H9 (cell line): Measurements from ENCODE around the gene LEKR1. TPM values are rescaled to one million over a fixed set of nuclear protein-coding genes. Genes with fewer than 3 reads are reported as not detected.

Source experiments
- DNase-seq: peaks from one replicate; pipeline ENCODE4 v3.0.0-alpha.2; 2017
- H2AFZ ChIP-seq: one replicate; pipeline ENCODE4 v1.6.1; 2013; ENCODE audit warnings: mild to moderate bottlenecking, low read length, control low read depth, moderate library complexity
- H2AK5ac ChIP-seq: 2 replicates; pipeline ENCODE4 v1.6.1; 2013; ENCODE audit warnings: low read length, control low read depth, mixed read lengths; ENCODE audit not compliant: insufficient read length
- H2BK120ac ChIP-seq: one replicate; pipeline ENCODE4 v1.6.1; 2013; ENCODE audit warnings: low read depth, mild to moderate bottlenecking, low read length, control low read depth, inconsistent platforms; ENCODE audit not compliant: poor library complexity, severe bottlenecking
- H2BK12ac ChIP-seq: 2 replicates; pipeline ENCODE4 v1.6.1; 2013; ENCODE audit warnings: low read length, control low read depth, mixed read lengths, low read depth; ENCODE audit not compliant: insufficient read length
- H2BK15ac ChIP-seq: 2 replicates; pipeline ENCODE4 v1.6.1; 2013; ENCODE audit warnings: low read depth, low read length, control low read depth
- H2BK20ac ChIP-seq: one replicate; pipeline ENCODE4 v1.6.1; 2013; ENCODE audit warnings: low read depth, mild to moderate bottlenecking, low read length, control low read depth, inconsistent platforms; ENCODE audit not compliant: poor library complexity, severe bottlenecking
- H2BK5ac ChIP-seq: 2 replicates; pipeline ENCODE4 v1.6.1; 2013; ENCODE audit warnings: low read length, control low read depth, mixed read lengths; ENCODE audit not compliant: insufficient read length
- H3K14ac ChIP-seq: 2 replicates; pipeline ENCODE4 v1.6.1; 2013; ENCODE audit warnings: low read length, control low read depth; ENCODE audit not compliant: insufficient read depth
- H3K18ac ChIP-seq: 2 replicates; pipeline ENCODE4 v1.6.1; 2013; ENCODE audit warnings: low read depth, mild to moderate bottlenecking, mixed read lengths, low read length, control low read depth; ENCODE audit not compliant: insufficient read length
- H3K23ac ChIP-seq: 2 replicates; pipeline ENCODE4 v1.6.1; 2013; ENCODE audit warnings: low read length, control low read depth, mixed read lengths, low read depth; ENCODE audit not compliant: insufficient read length
- H3K23me2 ChIP-seq: 2 replicates; pipeline ENCODE4 v1.6.1; 2013; ENCODE audit warnings: low read depth, mild to moderate bottlenecking, mixed read lengths, low read length, control low read depth; ENCODE audit not compliant: insufficient read length, poor library complexity, severe bottlenecking
- H3K27ac ChIP-seq: 2 replicates; pipeline ENCODE4 v1.5.1; 2013; ENCODE audit warnings: low read length, control low read depth, mixed read lengths, low read depth; ENCODE audit not compliant: insufficient read length
- H3K27me3 ChIP-seq: 2 replicates; pipeline ENCODE4 v1.6.1; 2013; ENCODE audit warnings: low read length, control low read depth, inconsistent platforms; ENCODE audit not compliant: insufficient read depth
- H3K4ac ChIP-seq: 2 replicates; pipeline ENCODE4 v1.6.1; 2013; ENCODE audit warnings: low read depth, mild to moderate bottlenecking, control low read depth, inconsistent platforms, low read length, moderate library complexity
- H3K4me1 ChIP-seq: 2 replicates; pipeline ENCODE4 v1.6.1; 2013; ENCODE audit warnings: low read length, control low read depth, inconsistent platforms; ENCODE audit not compliant: insufficient read depth
- H3K4me2 ChIP-seq: 2 replicates; pipeline ENCODE4 v1.6.1; 2013; ENCODE audit warnings: low read length, control low read depth, mixed read lengths; ENCODE audit not compliant: insufficient read length, insufficient read depth
- H3K56ac ChIP-seq: 2 replicates; pipeline ENCODE4 v1.6.1; 2013; ENCODE audit warnings: low read depth, mild to moderate bottlenecking, mixed read lengths, low read length, control low read depth; ENCODE audit not compliant: insufficient read length
- H3K79me1 ChIP-seq: 2 replicates; pipeline ENCODE4 v1.6.1; 2013; ENCODE audit warnings: low read depth, mild to moderate bottlenecking, moderate library complexity, low read length, control low read depth, inconsistent platforms; ENCODE audit not compliant: insufficient read depth, poor library complexity, severe bottlenecking
- H3K79me2 ChIP-seq: 2 replicates; pipeline ENCODE4 v1.6.1; 2013; ENCODE audit warnings: low read length, control low read depth, inconsistent platforms; ENCODE audit not compliant: insufficient read depth
- H3K9ac ChIP-seq: 2 replicates; pipeline ENCODE4 v1.6.1; 2013; ENCODE audit warnings: low read length, control low read depth, mixed read lengths; ENCODE audit not compliant: insufficient read length; ENCODE audit errors: extremely low read depth
- H3K9me3 ChIP-seq: one replicate; pipeline ENCODE4 v1.6.1; 2013; ENCODE audit warnings: low read depth, low read length, inconsistent platforms; ENCODE audit not compliant: control insufficient read depth
- H3T11ph ChIP-seq: one replicate; pipeline ENCODE4 v1.6.1; 2013; ENCODE audit warnings: mild to moderate bottlenecking, low read length, control low read depth, inconsistent platforms
- H4K20me1 ChIP-seq: one replicate; pipeline ENCODE4 v1.6.1; 2013; ENCODE audit not compliant: control insufficient read depth, insufficient read length, insufficient read depth
- H4K5ac ChIP-seq: 2 replicates; pipeline ENCODE4 v1.6.1; 2013; ENCODE audit warnings: low read depth, mild to moderate bottlenecking, mixed read lengths, low read length, control low read depth; ENCODE audit not compliant: insufficient read length
- H4K8ac ChIP-seq: replicated peaks from 2 replicates; pipeline ENCODE4 v1.6.1; 2013; ENCODE audit warnings: low read length, control low read depth, mixed read lengths, low read depth; ENCODE audit not compliant: insufficient read length
- H4K91ac ChIP-seq: 2 replicates; pipeline ENCODE4 v1.6.1; 2013; ENCODE audit warnings: low read depth, mild to moderate bottlenecking, moderate library complexity, mixed read lengths, low read length, control low read depth; ENCODE audit not compliant: insufficient read length
- H3K27ac Mint-ChIP-seq, 3 experiments: 2 replicates in 2 of 3; 3 replicates in 1 of 3; pipeline ENCODE4 v1.8.0; 2020 to 2021; ENCODE audit warnings: mixed read lengths in 3 of 3, mild to moderate bottlenecking in 1 of 3, moderate library complexity in 1 of 3
- H3K27me3 Mint-ChIP-seq: 2 replicates; pipeline ENCODE4 v1.8.0; 2021; ENCODE audit warnings: low read depth, mild to moderate bottlenecking, moderate library complexity, mixed read lengths
- H3K36me3 Mint-ChIP-seq, 3 experiments: 2 replicates in 2 of 3; 3 replicates in 1 of 3; pipeline ENCODE4 v1.8.0; 2020 to 2021; ENCODE audit warnings: low read depth in 3 of 3, mixed read lengths in 3 of 3; ENCODE audit not compliant: insufficient read depth in 1 of 3
- H3K4me1 Mint-ChIP-seq, 2 experiments: 2 replicates each; pipeline ENCODE4 v1.8.0; 2020; ENCODE audit warnings: mixed read lengths in 2 of 2
- H3K4me3 Mint-ChIP-seq, 2 experiments: 2 replicates in 1 of 2; 3 replicates in 1 of 2; pipeline ENCODE4 v1.8.0; 2020 to 2021; ENCODE audit warnings: mild to moderate bottlenecking in 2 of 2, mixed read lengths in 2 of 2, moderate library complexity in 1 of 2
- H3K9me3 Mint-ChIP-seq, 2 experiments: 2 replicates in 1 of 2; 3 replicates in 1 of 2; pipeline ENCODE4 v1.8.0; 2020; ENCODE audit warnings: mild to moderate bottlenecking in 2 of 2, mixed read lengths in 2 of 2, moderate library complexity in 1 of 2
- total RNA-seq: library from RNA; stranded (reverse); gene quantifications from 2 replicates; pipeline ENCODE4 v1.2.1, GENCODE V29; 2021
- TF ChIP-seq, protein P1 (sequence below): fragments of 200-600 bp; sonication (generic); conservative IDR thresholded peaks from 3 replicates; pipeline ENCODE4 v1.8.0; 2021; ENCODE audit warnings: antibody characterized with exemption, mild to moderate bottlenecking

LEKR1 gene
- total RNA-seq, 1 experiment from 2014 or later, result not detected

DNA sequence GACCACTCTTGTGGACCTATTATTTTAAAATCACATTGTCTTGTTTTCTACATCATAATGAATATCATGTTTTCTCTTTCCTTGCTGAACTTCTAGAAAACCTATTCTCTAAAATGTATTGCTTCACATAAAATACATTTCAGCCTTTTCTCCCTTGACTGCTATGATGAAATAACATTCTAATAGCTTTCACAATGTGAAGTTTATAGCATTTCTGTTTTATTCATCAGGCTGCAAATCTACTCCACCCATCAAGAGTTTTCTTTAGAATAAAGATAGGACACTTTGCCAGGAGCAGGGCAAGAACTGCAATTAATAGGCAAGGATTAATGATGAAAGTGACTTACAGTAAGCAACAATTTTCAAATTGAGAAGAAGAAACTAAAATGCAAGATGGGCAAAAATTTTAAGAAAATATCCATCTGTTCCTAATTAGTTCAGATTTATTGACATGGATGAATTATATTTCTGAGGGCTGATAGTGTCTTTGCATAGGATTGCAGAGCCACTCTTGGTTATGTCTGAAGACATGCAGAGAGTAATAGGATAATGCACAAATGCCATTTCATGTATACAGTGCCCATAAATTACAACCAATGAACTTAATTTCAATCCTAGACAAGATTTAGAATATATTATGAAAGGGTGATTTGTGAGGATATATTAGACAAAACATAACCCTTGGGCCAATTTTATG is 21.7 kb downstream of the LEKR1 start:
- no peaks in the 10 kb centered on the region; a peak in 1 of 7 replicates for H3K36me3 Mint-ChIP-seq

More for the DNA sequence above, 21.7 kb downstream of the LEKR1 start:
- Histone ChIP-seq H3T11ph (no peak overlapping the region), H3K23me2 (no peaks in the 10 kb centered on the region), H3K23ac (no peak overlapping the region), H2AK5ac (no peak overlapping the region), H3K14ac (no peak overlapping the region), H4K5ac (no peak overlapping the region), H2BK15ac (no peak overlapping the region), H3K27me3 (no peaks in the 10 kb centered on the region), H3K9ac (no peak overlapping the region), H2BK12ac (no peak overlapping the region), H2BK120ac (no peak overlapping the region), H3K18ac (no peak overlapping the region), H3K4me1 (no peaks in the 10 kb centered on the region), H4K8ac (no peak overlapping the region), H3K56ac (no peak overlapping the region), H4K20me1 (no peaks in the 10 kb centered on the region), H2BK5ac (no peak overlapping the region), H2AFZ (no peak overlapping the region), H3K79me1 (no peaks in the 10 kb centered on the region), H3K9me3 (no peaks in the 10 kb centered on the region), H3K79me2 (no peaks in the 10 kb centered on the region), H2BK20ac (no peak overlapping the region), H3K27ac (no peak overlapping the region), H4K91ac (no peak overlapping the region), H3K4me2 (no peak overlapping the region), H3K4ac (no peak overlapping the region)
- Mint-ChIP-seq H3K4me1 (peaks cover 3 to 7% of the 10 kb centered on the region in 2 experiments), H3K4me3 (no peak overlapping the region), H3K27me3 (no peaks in the 10 kb centered on the region), H3K27ac (no peak overlapping the region), H3K9me3 (no peaks in the 10 kb centered on the region; a peak in 1 of 5 replicates)
- no peak for DNase-seq
- TF ChIP-seq, protein P1, sequence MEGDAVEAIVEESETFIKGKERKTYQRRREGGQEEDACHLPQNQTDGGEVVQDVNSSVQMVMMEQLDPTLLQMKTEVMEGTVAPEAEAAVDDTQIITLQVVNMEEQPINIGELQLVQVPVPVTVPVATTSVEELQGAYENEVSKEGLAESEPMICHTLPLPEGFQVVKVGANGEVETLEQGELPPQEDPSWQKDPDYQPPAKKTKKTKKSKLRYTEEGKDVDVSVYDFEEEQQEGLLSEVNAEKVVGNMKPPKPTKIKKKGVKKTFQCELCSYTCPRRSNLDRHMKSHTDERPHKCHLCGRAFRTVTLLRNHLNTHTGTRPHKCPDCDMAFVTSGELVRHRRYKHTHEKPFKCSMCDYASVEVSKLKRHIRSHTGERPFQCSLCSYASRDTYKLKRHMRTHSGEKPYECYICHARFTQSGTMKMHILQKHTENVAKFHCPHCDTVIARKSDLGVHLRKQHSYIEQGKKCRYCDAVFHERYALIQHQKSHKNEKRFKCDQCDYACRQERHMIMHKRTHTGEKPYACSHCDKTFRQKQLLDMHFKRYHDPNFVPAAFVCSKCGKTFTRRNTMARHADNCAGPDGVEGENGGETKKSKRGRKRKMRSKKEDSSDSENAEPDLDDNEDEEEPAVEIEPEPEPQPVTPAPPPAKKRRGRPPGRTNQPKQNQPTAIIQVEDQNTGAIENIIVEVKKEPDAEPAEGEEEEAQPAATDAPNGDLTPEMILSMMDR, result no peak
